Measurements from ENCODE around the gene UBXN1. TPM values are rescaled to one million over a fixed set of nuclear protein-coding genes. Genes with fewer than 3 reads are reported as not detected.

Gene UBXN1
- total and polyA plus RNA-seq, 10 of the 15 experiments (the other 5 are each of a cell fraction or from before 2014, with no cell fraction given) = 7.0 to 173 (median 106) TPM

DNA sequence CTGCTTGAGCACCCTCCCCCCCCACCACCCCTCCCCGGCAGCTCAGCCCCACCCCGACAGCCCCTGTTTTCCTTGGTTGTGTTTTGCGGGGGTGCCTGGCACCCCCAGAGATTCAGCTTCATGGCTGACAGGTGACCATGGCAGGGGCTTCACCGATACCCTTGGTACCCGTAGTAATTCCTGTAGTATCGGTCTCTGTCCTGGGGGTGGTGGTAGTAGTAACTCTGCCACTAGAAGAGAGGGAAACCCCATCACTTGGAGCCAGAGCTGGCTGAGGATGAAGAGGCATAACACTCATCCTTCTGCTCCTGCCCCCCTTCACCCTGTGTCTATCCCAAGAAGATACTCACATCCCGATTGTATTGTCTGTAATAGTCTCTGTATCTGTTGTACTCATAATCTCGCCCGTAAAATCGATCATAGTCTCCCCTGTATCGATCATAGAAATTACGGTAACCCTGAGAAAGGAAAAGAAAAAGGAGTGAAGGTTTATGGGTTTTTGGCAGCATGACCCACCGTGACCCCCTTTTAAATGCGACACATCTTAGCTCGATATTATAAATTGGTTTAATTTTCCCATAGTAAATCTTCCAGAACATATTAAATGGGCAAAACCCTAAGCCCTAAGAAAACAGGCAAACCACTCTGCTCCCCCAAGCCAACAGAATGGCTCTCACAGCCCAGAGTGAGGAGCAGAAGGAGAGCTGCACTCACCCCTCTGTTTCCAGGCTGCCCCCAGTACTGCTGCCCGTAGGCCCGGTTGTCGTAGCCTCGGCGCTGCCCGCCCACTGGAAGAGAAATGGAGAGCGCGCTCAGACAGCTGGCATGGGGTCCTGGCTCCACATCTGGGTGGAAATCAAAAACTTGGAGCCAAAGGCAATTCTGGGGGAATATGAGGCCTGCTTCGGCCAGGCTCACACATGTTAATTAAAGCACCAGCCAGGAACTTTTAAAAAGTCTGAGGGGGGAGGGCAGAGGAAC lies 36.6 kb upstream of the UBXN1 start:
- Histone ChIP-seq H3K27ac (ENCODE audit: control insufficient read depth, insufficient read depth) (no peak overlapping the region), H3K4me1 (ENCODE audit: control insufficient read depth, insufficient read depth, low read length) (peaks cover 13% of the 10 kb centered on the region), H3K9me3 (replicated peaks; ENCODE audit: control insufficient read depth, insufficient read depth, low read length) (no peaks in the 10 kb centered on the region), H4K20me1 (ENCODE audit: control insufficient read depth, insufficient read depth) (no peaks in the 10 kb centered on the region; the same call in 1 of the 2 replicates), H3K79me2 (ENCODE audit: control insufficient read depth, insufficient read depth, low read length) (peaks cover 3% of the 10 kb centered on the region; the same call in 1 of the 2 replicates), H3K36me3 (ENCODE audit: control insufficient read depth in 2 of 2, insufficient read depth in 2 of 2, low read length in 1 of 2) (peaks cover 31 to 58% of the 10 kb centered on the region in 2 experiments), H3K27me3 (replicated peaks in 1 of 2; ENCODE audit: control insufficient read depth in 2 of 2, insufficient read depth in 2 of 2, low read length in 1 of 2) (no peaks in the 10 kb centered on the region), H2AFZ (ENCODE audit: control insufficient read depth, low read depth, low read length) (no peak overlapping the region), H3K9ac (ENCODE audit: control insufficient read depth, insufficient read depth, low read length) (no peak overlapping the region), H3K4me2 (ENCODE audit: control insufficient read depth, insufficient read depth) (no peak overlapping the region), H3K4me3 (no peak overlapping the region)
- ChIA-PET RAD21 (ENCODE audit: unreplicated experiment) (no interaction called here), CTCF (interaction anchor here (1.0 to 1.5 kb wide), 3 partner anchors 9 to 34 kb away, joined by 3 to 7 read pairs (median 3); no protein-coding TSS in a partner anchor), SMC1A (ENCODE audit: uncharacterized antibody, unreplicated experiment) (interaction anchor here (0.7 to 1.9 kb wide), 2 partner anchors 8 kb away, joined by 3 to 7 read pairs; no protein-coding TSS in a partner anchor), POLR2A (interaction anchor here (0.5 to 5.5 kb wide), 4 partner anchors 11 to 52 kb away, joined by 3 to 40 read pairs (median 8); partner anchors contain the start of genes HNRNPUL2 and TTC9C)
- DNase-seq (ENCODE audit: low read depth, low spot score) (no peak), ATAC-seq (no peak), FAIRE-seq (no peak)
- intact Hi-C loops (cut with micrococcal nuclease; ENCODE audit: unreplicated experiment) (no loop called here), in situ Hi-C loops (cut with MboI) (no loop called here)
- BruUV-seq (replicated peaks) = no TSS peak
- 91% methylated on average over 24 of the region's 24 CpGs for WGBS (ENCODE audit: insufficient coverage, insufficient replicate concordance, low lambda C conversion rate, missing lambda C conversion rate)
- no peak for TF ChIP-seq STAT3 (IDR thresholded peaks at IDR 0.05; ENCODE audit: low read depth, low read length)
- TF ChIP-seq, protein P1, sequence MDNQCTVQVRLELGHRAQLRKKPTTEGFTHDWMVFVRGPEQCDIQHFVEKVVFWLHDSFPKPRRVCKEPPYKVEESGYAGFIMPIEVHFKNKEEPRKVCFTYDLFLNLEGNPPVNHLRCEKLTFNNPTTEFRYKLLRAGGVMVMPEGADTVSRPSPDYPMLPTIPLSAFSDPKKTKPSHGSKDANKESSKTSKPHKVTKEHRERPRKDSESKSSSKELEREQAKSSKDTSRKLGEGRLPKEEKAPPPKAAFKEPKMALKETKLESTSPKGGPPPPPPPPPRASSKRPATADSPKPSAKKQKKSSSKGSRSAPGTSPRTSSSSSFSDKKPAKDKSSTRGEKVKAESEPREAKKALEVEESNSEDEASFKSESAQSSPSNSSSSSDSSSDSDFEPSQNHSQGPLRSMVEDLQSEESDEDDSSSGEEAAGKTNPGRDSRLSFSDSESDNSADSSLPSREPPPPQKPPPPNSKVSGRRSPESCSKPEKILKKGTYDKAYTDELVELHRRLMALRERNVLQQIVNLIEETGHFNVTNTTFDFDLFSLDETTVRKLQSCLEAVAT (IDR thresholded peaks at IDR 0.05) = 0 out of 2 replicates have a peak, but pooled peaks have one; percentile 57
